ENCODE results near the gene PIK3R6. TPM values are rescaled to one million over a fixed set of nuclear protein-coding genes. Genes with fewer than 3 reads are reported as not detected.

Gene PIK3R6, protein sequence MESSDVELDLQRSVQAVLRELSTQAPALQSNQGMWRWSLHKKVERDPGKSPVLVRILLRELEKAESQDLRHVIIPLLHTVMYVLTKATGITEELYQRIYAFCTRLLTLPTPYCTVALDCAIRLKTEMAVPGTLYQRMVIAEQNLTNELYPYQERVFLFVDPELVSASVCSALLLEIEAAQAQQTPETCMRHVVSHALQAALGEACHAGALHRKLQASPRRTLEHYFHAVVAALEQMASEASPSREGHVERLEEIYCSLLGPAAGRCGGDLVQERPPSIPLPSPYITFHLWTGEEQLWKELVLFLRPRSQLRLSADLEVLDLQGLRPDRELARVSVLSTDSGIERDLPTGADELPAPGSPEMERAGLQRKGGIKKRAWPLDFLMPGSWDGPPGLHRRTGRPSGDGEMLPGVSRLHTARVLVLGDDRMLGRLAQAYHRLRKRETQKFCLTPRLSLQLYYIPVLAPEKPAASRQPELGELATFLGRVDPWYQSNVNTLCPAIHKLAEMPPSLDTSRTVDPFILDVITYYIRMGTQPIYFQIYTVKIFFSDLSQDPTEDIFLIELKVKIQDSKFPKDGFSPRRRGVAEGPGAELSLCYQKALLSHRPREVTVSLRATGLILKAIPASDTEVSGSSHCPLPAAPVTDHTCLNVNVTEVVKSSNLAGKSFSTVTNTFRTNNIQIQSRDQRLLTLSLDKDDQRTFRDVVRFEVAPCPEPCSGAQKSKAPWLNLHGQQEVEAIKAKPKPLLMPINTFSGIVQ
- 10.0 TPM for total RNA-seq

DNA sequence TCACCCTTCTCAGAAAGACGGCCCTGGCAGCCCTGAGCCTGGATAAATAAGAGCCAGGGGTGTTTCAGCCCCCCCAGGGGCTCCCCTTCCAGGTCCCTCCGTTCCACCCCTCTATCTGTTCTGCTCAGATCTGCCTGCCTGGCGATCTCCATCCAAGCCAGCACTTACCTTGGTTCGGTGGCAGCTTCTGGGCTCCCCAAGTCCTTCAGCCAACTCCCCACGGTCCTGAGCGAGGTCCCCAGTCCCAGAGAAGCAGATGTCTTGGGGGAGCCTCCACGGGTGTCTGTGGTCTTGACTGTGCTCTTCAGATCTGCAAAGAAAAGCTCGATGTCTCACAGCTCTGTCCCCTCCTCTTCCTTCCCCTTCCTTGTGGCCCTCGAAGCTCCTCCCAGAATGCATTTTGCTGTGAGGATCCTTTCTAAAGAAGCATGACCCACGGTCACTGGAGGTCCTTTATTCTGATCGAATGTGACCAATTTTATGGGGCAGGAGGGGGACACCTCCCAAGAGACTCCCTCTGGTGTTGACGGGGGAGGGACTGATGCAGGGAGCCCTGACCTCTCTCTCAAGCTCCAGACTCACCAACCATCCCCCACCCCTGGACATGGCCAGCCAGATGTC, at the start of gene PIK3R6:
Gene PIK3R6, minus strand, starts transcription at position 314 of the 621 bp plus-strand sequence. CDS start 17,880 bp downstream, outside the sequence.
- DNase-seq (ENCODE audit: low read depth in 2 of 3, low spot score in 2 of 3): peak in 1 of 3 donors; percentile 52

DNA sequence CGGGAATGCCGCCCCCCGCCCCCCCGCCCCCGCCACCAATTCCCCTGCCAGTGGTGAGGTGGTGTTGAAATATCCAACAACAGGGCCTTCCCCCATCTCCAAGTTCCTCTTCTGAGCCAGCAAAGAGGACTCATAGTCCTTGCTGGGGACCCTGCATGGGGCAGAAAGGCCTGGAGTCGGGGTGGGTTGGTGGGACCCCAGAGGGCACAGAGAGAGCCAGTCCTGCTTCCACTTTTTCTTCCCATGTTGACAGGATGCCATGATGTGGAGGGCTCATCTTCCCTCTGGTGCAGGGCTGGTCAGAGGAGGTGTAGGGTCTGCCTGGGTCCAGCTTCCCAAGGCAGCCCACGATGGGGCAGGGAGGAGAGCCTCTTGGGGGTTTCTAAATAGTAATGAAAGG, 49.0 kb upstream of the PIK3R6 start:
- DNase-seq (ENCODE audit: low read depth in 2 of 3, low spot score in 2 of 3): no peak

DNA sequence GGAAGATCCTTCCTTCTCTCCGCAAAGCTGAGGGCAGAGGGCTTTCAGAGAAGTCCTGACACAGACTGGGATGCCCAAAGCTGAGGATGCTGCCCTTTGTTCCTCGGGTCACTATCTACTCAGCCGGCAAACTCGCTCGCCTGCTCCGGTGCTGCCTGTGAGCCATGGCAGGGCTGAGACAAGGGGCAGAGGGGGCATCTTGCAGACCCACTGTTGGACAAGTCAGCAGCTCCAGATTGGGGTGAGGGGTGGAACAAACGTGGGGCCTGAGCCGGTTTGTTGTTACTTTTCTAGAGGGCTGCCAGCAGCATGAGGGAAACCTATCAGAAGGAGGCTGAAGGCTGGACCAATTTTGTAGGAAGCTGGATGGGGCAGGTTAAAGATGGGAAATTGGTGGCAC, 47.1 kb upstream of the PIK3R6 start:
- DNase-seq (ENCODE audit: low read depth in 2 of 3, low spot score in 2 of 3): no peak

DNA sequence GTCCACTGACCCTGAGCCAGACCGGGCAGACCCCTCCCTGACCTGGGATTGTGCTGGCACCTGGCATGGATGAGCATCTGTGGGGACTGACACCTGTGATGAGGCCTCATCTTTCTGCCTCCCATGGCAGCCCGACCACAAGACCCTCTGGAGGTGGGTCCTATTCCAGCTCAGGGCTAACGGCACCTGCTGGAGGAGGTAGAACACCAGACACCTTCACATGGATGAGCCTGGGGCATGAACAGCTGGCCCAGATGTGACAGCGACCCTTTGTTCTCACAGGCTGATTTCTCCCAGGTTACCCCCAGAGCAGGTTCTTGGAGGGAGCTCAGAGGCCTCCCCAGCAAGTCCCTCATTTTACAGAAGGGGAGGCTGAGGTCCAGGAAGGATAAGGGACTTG, 46.4 kb upstream of the PIK3R6 start:
- no peak for DNase-seq (ENCODE audit: low read depth in 2 of 3, low spot score in 2 of 3)

DNA sequence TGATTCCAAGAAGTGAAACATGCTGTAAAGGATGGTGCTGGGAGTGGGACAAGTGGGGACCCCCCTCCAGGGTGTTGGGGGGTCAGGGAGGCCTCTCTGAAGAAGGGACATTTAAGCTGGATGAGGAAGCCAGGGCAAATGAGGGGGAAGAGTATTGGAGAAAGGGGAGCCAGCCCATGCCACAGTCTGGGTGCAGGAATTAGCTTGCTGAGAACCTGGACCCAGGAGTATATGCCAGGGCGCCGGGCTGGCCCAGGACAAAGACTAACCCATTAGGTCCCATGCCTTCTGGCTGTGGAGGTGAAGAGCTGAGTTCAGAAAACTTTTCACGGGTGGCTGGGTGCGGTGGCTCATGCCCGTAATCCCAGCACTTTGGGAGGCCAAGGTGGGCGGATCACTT, 45.6 kb upstream of the PIK3R6 start:
- no peak for DNase-seq (ENCODE audit: low read depth in 2 of 3, low spot score in 2 of 3)

DNA sequence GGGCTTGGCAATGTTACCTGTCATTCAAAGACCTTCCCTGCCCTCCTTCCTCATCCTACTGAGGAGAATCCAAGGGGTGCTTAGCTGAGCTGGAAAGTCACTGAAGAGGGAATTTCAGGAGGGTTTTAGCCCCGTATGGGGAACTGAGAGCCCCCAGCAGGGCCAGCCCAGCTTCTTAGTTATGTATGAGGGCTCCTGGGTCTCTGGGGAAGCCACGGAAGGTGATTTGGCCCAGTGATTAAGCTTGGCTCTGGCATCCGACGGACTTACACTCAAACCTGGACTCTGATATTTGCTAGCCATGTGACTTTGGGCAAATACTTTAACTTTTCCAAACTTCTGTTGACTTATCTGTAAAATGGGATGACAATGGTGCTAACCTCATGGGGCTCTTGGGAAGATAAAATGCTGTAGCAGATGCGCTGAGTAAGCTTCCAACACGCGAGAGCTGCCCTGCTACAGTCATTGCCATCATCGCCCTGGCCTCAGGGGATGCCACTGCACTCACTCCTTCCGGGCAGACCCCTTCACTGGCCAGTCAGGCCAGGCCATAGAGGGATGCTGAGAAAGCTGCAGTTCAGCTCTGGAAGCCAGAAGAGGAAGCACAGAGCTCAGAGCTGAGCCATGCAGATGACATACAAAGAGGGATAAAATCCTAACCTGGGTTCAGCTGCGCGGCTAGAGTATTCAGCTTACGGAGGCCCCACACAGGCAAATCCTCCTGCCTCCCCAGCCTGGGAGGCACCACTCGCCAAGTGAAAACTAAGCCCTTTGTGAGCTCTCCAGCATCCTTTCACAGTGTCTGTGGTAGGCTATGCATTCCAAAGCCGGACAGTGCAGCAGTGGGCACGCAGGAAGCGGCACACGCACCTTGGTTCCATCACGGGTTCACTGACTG, 44.9 kb upstream of the PIK3R6 start:
- DNase-seq (ENCODE audit: low read depth in 2 of 3, low spot score in 2 of 3): no peak

DNA sequence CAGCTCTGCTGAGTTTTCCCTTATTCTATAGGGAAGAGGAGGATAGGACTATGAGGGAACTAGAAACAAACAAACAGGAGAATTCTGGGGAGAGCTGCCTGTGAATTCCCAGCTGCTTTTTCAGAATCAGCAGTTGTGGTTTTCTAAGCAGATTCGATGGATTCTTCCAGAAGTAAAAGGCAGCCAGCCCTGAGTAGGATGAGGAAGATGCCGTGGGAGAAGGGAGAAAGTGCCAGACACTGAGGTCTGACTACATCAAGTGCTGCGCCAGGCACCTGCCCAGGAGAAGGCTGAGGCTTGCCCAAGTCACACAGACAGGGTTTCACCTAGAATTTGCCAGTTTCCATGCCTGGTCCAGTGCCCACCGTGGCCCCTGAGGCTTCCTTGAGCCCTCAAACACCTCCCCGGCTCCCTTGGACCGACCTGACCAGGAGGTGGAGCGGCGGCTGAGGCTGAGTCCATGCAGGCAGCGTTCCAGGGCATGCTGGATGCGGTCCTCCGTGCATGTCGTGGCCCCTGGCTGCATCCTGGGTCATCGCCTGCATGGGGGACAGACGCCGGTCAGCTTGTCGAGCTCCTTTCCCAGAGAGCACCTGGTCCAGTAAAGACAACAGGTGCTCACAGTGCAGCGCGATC, 43.6 kb upstream of the PIK3R6 start:
- DNase-seq (ENCODE audit: low read depth in 2 of 3, low spot score in 2 of 3): no peak

DNA sequence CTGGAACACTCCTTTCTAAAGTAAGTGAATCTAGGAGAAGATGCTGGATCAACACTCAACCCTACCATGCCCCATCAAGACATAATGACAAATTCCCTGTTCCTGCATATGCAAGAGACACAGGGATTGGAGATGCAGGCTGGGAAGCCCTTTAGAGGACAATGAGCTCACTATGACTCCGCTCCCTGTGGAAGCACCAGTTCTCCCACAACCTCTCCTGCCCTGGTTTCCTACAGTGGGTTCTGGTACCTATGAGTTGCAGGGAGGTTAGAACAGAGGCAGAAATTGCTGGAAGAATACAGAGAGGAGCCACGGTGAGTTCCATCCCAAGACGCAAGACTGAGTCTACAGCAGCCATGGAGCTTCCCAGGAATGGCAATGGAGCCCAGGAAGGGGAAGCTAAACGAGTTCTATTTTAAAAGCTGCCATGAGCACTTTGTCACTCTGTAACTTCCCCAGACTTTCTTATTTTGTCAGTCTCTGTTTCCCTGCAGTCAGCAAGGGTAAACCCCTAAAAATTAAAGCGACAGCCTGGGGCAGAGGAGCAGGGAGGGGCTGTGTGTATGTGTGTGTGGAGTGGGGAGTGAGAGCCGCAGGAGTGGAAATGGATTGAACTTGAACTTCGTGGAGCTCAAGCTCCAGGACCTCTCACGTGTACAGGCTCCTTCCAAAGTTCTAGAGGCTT, 42.3 kb upstream of the PIK3R6 start:
- DNase-seq (ENCODE audit: low read depth in 2 of 3, low spot score in 2 of 3): no peak

DNA sequence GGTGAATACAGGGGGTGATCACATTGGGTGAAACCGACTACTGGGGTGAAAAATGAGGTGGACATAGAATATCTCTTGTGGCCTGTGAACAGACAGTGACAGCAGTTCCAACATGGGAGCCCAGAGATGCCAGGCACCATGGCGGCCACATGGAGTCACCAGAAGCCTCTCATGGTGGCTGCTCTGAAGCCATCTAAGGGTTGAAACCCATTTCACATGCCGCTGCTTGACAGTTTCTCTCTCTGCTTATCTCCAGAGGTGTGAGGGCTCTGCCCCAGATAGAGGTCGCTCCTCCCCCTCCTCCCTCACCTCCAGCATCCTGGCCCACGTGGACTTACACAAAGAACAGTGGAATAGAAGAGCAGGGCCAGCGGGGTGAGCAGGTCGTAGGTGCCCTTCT, 37.9 kb upstream of the PIK3R6 start:
- no peak for DNase-seq (ENCODE audit: low read depth in 2 of 3, low spot score in 2 of 3)

DNA sequence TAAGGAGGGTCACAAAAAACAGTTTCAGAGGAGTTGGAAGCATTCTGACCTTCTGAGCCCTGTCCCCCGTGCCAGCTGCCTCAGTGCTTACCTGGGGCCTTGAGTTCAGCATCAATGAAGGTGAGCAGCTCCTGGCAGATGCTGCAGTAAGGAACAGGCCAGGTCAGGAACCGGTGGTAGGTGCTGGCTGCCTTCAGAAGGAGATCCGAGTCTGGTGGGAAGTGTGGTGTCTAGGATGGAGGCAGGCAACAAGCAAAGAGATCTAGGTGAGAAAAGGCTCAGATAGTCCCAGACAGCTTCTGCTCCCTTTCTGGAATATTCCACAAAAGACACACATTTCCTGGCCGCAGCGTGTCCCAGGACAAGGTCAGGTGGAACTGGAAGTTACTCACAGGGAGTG, 37.2 kb upstream of the PIK3R6 start:
- no peak for DNase-seq (ENCODE audit: low read depth in 2 of 3, low spot score in 2 of 3)

DNA sequence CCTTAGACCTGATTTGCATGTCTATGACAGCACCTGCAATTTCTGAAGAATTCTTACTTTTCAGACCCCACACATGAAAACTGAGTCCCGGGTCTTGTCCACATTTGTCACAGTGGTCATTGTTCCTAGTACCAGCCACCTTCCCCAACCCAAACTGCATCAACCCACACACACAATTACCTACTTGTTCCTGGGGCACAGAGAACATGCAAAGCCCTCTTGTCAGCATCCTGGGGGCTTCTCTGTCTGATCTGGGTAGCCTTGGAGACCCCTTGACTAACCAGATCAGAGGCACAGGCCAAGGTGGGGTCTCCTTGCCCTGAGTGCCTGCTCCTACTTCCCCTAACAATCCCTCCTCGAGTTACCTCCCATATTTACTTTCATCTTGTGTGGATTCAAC, 36.7 kb upstream of the PIK3R6 start:
- DNase-seq (ENCODE audit: low read depth in 2 of 3, low spot score in 2 of 3): no peak

DNA sequence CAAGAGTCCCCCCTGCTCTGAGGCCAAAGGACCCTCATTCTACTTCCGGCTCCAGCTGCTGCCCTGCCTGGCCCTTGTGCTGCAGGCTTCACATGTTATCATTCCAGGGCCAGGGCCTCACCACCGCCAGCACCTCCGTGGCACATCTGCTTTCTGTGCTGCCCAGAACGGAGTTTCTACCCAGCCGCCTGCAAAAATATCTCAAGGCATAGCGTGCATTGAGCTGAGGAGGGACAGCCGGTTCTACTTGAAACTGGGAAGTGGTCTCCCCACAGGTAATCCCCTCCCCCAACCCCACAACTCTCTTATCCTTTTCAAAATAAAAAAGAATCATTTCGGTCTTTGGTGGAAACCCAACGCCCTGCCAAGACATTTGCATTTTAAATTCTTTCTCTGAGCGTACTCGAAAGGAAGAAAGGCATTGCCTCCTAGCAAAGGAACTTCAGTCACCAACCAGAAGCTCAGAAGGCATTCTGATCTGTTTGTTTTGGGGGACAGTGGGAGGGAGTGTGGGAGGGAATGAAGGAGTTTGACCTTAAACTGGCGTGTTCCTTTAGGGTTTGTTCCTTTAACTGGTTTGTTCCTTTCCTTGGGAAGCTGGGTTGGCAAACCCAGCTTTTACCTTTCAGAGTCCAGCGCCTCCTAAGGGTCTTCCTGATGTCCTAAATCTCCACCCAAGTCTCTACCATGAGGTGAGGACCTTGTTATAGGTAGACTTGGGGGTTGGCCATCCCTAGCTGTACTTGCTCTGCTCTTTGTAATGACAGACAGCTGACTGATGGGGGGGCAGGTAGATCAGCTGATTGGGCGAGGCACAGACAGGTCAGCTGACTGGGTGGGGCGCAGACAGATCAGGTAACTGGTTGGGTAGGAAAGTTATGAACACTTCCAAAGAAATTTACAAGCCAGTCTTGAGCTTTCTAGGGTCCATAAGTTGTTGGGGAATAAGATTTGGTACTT, 33.4 kb upstream of the PIK3R6 start:
- peak in 2 of 3 donors; percentile 22 to 28 for DNase-seq (ENCODE audit: low read depth in 2 of 3, low spot score in 2 of 3)

DNA sequence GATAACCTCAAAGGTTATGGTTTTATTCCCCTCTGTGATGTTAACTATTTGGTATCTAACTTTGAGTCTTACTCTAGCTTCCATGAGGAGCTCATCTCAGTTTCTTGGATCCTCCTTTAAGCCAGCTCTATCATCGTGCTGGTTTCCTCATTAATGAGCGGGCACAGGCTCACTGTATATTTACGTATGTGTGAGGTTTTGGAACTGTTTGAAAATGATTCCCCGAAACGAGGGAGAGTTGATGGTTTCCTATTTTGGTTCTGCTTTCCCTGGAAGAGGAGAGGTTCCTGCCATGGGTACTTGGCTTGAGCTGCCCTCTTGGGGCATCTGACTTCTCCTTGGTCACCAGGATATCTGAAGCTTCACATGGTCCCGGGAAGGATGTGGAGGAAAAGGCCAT, 32.7 kb upstream of the PIK3R6 start:
- DNase-seq (ENCODE audit: low read depth in 2 of 3, low spot score in 2 of 3): no peak

DNA sequence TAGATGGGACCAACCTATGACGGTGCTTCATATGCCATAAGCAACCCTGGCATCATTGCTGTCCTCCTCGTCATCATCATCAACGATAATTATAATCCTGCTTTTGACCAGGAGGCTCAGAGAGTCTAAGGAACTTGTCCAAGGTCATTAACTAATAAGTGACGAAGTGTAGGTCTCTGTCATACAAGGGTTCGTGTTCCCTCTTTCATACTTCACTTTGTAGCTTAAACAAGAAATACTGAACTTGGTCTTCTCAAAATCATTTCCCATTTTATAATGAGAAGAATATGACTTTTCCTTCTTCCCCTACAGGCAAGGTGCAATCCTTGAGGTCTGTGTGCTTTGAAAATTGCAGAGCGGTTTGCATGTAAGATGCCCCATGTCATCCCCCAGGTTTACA, 31.2 kb upstream of the PIK3R6 start:
- no peak for DNase-seq (ENCODE audit: low read depth in 2 of 3, low spot score in 2 of 3)

DNA sequence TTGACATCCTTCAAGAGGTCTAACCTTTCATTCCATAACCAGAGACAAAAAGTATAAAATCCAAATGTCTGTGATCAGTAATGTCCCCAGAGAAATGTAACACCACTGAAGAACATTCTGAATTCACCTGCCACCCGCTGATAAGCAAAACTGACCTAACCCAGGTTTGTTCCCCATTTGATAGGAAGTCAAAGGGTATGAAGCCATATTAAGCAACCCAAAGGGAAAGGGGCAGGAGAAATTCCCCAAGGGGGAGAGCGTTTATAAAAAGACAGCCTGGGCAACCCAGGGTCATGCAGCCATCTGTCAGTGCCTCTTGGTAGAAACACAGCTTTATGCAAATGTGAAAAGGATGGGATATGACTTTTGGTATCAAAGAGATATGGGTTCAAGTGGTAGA, 30.7 kb upstream of the PIK3R6 start:
- DNase-seq (ENCODE audit: low read depth in 2 of 3, low spot score in 2 of 3): peak in 1 of 3 donors; percentile 23

DNA sequence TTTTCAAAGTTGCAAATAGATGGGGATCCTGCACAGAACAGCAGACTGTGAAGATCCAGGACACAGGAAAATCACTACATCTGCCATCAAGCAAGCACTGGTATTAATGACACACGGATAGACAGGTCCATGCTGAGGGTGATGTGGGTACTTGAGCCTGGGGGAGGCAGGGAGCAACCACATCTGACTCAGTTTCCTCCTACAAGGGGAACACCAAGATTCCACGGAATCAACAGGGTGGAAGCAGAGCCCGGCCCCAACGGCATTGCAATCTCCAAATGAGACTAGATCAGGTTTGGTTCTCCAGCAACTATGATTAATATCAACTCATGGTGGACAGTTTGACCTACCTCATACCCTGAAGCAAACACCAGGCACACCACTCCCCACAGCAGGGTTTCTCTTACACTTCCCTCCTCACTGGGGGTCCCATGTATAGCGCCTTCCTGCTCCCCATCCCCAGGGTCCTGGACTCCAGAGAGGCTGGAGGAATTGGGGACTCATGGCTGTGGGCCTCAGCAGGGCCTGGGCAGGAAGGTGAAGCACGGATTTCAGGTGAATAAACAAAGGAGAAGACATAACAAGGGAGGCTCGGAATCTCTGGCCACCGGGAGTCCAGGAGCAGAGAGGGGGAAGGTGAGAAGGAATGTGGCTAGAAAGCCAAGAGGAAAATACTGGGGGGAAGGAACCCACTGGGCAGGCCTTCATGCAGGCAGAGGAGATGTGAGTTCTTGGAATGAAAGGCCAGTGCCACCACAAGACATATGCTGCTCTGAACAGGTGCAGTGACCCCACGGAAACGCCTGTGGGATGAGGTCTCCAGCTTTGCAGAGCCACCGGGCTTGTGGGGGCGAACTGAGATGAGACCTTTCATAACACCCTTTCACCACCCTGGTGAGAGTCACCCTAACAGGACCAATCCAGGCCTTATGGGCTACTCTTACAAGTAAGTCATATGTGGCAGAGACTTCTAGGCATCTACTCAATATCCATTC, 29.5 kb upstream of the PIK3R6 start:
- no peak for DNase-seq (ENCODE audit: low read depth in 2 of 3, low spot score in 2 of 3)

DNA sequence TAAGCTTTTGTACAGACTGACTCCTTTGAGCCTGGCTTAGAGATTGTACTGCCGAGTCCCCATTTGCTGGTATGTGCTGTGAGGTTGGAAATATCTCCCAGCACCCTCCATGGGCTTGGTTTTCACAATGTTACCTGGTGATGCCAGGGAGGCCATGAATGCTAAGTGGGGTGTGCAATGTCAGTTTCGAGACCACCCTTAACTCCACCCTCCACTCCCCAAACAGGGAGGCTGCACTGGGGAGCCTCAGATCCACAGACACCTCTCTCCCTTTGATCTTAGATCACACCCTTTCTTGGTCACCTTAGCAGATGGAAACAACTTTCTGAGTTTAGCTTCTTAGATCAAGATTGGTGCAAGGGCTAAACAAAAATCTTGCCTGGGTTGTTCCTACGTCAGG, 28.6 kb upstream of the PIK3R6 start:
- no peak for DNase-seq (ENCODE audit: low read depth in 2 of 3, low spot score in 2 of 3)
